ENCODE results near the gene CRP.

- TF ChIP-seq ZNF532 (CRISPR knock-in tag; IDR thresholded peaks at IDR 0.05; ENCODE audit: borderline replicate concordance) (no peak), SP1 (CRISPR knock-in tag; conservative IDR thresholded peaks at IDR 0.05) (no peak)
Measured at GRCh38 chr1:159663552-159663951, 50.8 kb downstream of the CRP start.
